ENCODE results near the gene CCDC190.

Gene CCDC190

GRCh38 chr1:162851341-162851740 lies 9.6 kb downstream of the CCDC190 start:
- TF ChIP-seq, protein P1, sequence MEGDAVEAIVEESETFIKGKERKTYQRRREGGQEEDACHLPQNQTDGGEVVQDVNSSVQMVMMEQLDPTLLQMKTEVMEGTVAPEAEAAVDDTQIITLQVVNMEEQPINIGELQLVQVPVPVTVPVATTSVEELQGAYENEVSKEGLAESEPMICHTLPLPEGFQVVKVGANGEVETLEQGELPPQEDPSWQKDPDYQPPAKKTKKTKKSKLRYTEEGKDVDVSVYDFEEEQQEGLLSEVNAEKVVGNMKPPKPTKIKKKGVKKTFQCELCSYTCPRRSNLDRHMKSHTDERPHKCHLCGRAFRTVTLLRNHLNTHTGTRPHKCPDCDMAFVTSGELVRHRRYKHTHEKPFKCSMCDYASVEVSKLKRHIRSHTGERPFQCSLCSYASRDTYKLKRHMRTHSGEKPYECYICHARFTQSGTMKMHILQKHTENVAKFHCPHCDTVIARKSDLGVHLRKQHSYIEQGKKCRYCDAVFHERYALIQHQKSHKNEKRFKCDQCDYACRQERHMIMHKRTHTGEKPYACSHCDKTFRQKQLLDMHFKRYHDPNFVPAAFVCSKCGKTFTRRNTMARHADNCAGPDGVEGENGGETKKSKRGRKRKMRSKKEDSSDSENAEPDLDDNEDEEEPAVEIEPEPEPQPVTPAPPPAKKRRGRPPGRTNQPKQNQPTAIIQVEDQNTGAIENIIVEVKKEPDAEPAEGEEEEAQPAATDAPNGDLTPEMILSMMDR (IDR thresholded peaks at IDR 0.05; ENCODE audit: low read depth, low read length), result no peak

GRCh38 chr1:162849711-162850110 lies 11.3 kb downstream of the CCDC190 start:
- TF ChIP-seq, protein P1 (IDR thresholded peaks at IDR 0.05; ENCODE audit: low read depth, low read length), result no peak
- no peak overlapping the region for H3K4me3 ChIP-seq (replicated peaks in 1 of 2; ENCODE audit: low read depth in 2 of 2, low read length in 2 of 2)
- DNase-seq (ENCODE audit: low read depth in 2 of 2), result peak; percentile 33 to 42

More at GRCh38 chr1:162851341-162851740, 9.6 kb downstream of the CCDC190 start:
- no peak for DNase-seq (ENCODE audit: low read depth in 2 of 2)
- no peak overlapping the region for H3K4me3 ChIP-seq (replicated peaks in 1 of 2; ENCODE audit: low read depth in 2 of 2, low read length in 2 of 2)

- TF ChIP-seq, protein P1 (IDR thresholded peaks at IDR 0.05; ENCODE audit: low read depth, low read length), result peak; percentile 86
- H3K4me3 ChIP-seq (replicated peaks in 1 of 2; ENCODE audit: low read depth in 2 of 2, low read length in 2 of 2), result no peak overlapping the region
- peak; percentile 87 to 90 for DNase-seq (ENCODE audit: low read depth in 2 of 2)
Observed at GRCh38 chr1:162847839-162848453, 13.0 kb downstream of the CCDC190 start.

- H3K4me3 ChIP-seq (replicated peaks in 1 of 2; ENCODE audit: low read depth in 2 of 2, low read length in 2 of 2), result no peak overlapping the region
- TF ChIP-seq, protein P1 (IDR thresholded peaks at IDR 0.05; ENCODE audit: low read depth, low read length), result no peak
- DNase-seq (ENCODE audit: low read depth in 2 of 2), result peak in 1 of 2 donors; percentile 30
Observed at GRCh38 chr1:162846256-162847212, 14.4 kb downstream of the CCDC190 start.

GRCh38 chr1:162844153-162844552 lies 16.8 kb downstream of the CCDC190 start:
- no peak for DNase-seq (ENCODE audit: low read depth in 2 of 2)
- TF ChIP-seq, protein P1 (IDR thresholded peaks at IDR 0.05; ENCODE audit: low read depth, low read length), result no peak
- no peak overlapping the region for H3K4me3 ChIP-seq (replicated peaks in 1 of 2; ENCODE audit: low read depth in 2 of 2, low read length in 2 of 2)

GRCh38 chr1:162840250-162840839 lies 20.6 kb downstream of the CCDC190 start:
- TF ChIP-seq, protein P1 (IDR thresholded peaks at IDR 0.05; ENCODE audit: low read depth, low read length), result no peak
- no peak for DNase-seq (ENCODE audit: low read depth in 2 of 2)
- H3K4me3 ChIP-seq (replicated peaks in 1 of 2; ENCODE audit: low read depth in 2 of 2, low read length in 2 of 2), result no peak overlapping the region
